Stimulated activated CD4-positive, alpha-beta T cell treated with anti-CD3 and anti-CD28 coated beads, Interleukin-12 subunit alpha, Interleukin-12 subunit beta, amount 100 ng/mL, for 48 hours (primary cell): ENCODE results near the gene FBXO2.

ENCODE experiments used
- DNase-seq, 3 donors: peaks; one replicate each; pipeline ENCODE4 v3.0.0-alpha.2; 2020; ENCODE audit warnings: low read depth in 2 of 3, low spot score in 1 of 3

The FBXO2 gene, protein sequence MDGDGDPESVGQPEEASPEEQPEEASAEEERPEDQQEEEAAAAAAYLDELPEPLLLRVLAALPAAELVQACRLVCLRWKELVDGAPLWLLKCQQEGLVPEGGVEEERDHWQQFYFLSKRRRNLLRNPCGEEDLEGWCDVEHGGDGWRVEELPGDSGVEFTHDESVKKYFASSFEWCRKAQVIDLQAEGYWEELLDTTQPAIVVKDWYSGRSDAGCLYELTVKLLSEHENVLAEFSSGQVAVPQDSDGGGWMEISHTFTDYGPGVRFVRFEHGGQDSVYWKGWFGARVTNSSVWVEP

DNA sequence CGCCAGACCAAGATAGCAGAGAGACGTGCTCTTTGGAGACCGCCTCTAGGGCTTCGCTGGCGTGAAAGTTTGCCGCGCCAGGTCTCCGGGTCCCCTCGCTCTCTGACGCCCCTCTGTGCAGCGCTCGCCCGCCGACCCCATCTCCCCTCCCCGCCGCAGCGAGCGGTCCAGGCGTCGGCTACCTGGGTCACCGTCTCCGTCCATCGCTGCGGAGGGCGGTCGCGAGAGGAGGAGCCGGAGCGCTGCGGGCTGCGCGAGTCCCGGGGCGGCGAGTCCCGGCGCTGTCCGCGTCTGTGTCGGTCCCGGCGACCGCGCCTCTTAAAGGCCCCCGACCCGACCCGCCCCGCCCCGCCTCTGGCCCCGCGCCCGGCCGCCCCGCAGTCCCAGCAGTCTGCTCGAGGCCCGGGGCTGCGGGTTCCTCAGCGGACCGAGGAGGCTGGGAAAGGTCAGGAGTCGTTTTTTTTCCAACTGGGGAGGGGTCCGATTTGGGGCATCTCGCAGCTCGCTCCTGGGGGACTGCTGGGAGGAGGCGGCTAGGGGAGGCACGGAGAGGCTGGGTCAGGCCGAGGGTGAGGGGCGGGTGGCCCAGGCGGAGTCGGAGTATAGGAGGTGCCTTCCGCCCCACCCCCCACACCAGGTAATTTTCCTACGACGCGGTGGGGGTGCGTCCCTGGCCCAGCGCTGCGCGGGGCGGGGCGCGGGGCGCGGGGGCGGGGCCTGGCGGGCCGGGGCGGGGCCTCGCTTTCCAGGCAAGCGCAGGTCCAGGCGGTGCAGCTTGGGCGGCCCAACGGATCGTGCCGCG is at the start of gene FBXO2, which contains the start of gene FBXO44:
Gene FBXO2 (minus strand): TSS at position 293 of the 802 bp plus-strand sequence. CDS start 89 bp downstream, at position 204.
Gene FBXO44 (plus strand): TSS at position 741 of the 802 bp plus-strand sequence. CDS start 959 bp downstream, outside the sequence.
- peak; percentile 14 to 54 (median 44) for DNase-seq

DNA sequence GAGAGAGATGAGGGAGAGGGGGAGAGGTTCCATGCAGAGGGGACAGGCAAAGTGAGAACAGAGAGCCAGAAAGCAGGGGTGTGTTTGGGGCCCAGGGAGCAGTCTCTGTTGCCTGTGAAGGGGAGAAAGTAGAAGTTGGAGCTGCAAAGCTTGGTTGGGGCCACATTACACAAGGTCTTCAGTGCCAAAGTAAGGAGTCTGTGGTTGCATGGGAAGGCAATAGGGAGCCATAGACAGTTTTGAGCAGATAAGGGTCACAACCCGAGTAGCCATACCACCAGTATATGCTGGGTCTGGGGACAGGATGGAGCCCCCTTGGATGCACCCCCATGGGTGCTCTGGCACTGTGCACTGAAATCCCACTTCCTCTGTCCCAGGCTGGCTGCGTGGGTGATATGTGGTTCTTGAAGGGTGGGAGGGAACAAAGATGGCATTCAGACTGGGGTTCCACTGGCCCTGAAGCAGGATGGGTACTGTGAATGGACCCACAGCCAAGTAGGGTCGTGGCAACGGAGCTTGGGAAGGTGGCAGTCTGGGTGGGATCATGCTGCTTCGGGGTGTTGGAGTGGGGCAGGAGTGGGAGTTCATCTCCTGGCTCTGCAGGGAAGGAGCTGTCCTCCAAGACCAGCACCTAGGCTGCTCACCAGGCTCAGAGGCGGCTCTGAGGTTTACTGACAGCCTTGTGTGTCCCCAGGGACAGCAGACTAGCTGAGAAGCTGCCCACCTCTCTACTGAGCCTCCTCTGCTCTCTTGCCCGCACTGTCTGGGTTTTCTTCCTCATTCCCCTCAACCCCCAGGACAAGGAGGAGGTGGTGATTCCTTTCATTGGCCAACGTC is 49.3 kb upstream of the FBXO2 start:
- DNase-seq, result no peak

DNA sequence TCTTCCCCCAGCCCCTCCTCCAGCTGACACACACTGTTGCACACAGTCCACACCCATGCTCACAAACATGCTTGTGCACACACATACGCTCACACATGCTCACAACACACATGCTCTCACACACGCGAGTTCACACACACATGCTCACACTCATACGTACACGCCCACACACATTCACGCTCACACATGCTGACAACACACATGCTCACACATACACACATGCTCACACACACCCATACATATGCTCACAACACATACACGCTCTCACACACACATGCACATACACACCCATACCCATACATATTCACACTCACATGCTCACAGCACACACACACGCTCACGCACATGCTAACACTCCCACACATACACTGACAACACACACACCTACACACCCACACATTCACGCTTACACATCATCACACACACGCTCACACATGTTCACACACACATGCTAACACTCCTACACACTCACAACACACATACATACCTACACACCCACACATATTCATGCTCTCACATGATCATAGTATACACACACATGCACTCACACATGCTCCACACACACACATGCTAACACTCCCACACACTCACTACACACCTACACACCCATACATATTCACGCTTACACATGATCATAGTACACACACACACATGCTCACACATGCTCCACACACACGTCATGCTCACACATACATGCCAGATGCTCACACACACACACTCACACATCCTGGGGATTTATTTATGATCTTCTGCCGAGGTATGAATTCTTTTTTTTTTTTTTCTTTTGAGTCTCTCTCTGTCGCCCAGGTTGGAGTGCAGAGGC is 48.0 kb upstream of the FBXO2 start:
- DNase-seq, result no peak

DNA sequence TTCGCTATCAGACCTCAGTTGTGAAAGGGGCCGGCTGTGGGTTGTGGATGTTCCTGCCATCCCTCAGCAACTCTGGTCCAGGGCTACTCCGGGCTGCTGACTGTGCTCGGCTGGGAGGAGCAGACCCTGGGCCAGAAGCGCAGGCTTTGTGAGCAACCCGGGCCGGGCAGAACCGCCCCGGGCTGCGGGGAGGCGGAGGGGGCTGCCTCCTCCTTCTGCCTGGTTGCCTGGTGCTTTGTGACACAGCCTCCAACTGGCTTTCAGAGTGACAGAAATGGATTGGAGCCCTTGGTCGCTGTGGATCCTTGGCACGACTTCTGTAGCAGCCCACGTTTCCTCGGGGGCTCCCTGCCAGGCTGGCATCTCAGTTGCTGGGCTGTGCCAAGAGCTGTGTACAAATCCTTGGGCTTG is 47.3 kb upstream of the FBXO2 start:
- no peak for DNase-seq

DNA sequence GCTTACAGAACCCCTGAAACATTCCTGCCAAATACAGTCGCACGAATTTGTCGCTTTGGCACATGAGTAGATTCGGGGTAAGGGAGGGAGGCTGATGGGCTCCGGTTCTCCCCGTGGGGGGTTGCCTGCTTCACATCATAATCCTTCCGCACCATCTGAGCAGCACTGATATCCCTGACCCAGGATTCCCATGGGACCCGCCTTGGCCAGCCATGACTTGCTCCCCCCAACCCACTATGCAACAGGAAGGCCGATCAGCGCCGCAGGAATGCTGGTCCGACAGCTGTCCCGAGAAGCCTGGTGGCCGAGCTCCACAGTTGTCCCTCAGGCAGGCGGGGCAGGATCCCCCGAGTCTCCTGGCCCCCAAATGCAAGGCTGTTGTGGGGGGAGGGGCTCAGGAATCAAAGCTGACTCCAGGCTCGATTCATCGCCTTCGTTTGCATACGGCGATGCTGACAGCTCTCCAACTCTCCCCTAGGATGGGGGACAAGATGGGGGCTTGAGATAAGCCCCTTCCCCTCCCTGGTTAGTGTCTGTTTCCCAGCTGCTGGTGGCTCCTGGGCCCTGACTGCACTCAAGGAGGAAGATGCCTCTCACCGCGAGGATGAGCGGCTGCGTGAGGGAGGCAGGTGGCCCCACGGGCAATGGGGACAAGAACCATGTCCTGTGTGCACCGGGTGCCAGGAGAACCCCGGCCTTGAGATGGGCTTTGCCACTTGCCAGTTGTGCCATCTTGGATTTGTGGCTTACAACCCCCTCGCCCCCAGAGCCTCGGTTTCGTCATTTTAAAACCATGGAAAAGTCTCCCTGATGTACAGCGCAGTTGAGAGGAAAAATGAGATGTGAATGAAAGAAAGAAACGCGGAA is 46.6 kb upstream of the FBXO2 start:
- no peak for DNase-seq

DNA sequence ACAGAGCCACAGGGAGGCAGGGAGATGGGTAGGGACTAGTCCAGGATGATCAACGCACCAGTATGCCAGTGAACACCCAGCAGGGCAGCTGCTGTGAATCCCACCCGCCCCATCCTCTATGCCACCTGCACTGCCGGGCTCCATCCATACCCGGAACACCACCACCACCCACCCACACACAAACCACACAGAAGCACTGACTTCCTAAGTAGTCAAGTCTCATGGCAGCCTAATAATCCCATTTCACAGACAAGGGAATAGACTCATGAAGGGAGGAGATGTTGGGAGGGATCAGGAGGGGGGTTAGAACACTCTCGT is 43.6 kb upstream of the FBXO2 start:
- DNase-seq, result no peak

DNA sequence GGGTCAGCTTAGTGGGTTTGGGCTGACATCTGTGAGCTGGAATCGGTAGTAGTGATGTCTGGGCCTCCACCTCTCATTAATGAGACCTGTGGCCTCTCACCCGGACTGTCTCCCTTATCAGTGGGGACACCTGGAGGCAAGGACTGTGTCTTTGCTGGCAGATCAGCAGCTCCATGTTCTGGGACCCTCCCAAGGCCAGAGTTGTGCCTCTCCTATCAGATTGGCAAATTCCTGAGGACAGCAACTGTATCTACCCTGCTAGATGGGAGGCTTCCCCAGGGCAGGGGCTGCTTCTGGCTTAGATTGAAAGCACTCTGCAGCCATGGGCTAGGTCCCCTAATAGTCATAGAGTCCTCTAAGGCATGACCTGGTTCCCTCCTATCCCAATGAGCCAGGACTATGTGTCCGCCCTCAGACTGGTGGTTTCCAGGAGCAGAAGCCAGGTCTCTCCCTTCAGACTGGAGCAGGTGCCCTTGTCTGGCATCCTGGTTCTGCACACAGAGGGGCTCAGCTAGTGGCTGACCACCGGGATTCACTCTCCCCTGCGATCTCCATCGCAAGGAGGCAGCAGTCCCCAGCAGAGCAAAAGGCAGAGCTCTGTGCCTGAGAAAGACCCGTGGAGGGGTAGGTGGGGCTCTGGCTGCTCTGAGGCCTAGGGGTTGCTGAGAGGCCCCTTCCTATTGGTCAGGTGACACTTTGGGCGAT is 43.1 kb upstream of the FBXO2 start:
- DNase-seq, result no peak

DNA sequence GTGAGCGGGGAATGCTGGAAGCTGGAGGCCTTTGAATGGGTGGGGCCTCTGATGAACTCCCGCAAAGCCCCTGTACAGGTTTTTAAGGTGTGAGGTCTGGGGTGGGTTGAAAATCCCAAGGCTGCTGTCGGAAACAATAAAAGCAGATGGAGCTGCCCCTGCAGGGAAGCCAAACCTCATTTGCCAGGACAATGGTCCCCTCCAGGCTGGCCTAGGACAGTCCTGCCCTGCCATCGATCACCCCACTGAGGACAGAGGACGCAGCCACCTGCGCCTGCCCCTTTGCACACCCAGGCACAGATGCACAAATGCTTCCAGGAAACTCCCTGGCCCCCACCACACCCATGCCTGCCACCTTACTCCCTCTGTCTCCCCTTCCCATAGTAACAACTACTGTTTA is 41.6 kb upstream of the FBXO2 start:
- DNase-seq, result no peak

DNA sequence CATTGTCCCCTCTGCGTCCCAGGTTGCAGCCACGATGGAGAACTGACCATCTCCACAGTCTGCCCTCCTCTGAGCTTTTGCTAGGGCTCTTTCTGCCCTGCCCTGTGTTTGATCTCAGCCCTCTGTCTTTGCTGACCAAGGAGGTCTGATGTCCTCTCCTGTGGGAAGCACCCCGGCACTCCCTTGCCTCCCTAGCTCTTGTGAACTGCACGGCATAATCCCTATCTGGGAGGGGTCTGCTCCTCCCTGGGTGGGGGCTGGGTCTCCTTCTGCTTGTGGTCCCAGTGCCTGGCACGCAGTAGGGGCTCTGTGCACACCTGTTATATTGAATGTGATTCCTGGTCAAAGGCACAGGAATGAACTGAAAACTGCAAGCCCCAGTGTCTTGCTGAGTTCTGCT is 39.7 kb upstream of the FBXO2 start:
- DNase-seq, result no peak

DNA sequence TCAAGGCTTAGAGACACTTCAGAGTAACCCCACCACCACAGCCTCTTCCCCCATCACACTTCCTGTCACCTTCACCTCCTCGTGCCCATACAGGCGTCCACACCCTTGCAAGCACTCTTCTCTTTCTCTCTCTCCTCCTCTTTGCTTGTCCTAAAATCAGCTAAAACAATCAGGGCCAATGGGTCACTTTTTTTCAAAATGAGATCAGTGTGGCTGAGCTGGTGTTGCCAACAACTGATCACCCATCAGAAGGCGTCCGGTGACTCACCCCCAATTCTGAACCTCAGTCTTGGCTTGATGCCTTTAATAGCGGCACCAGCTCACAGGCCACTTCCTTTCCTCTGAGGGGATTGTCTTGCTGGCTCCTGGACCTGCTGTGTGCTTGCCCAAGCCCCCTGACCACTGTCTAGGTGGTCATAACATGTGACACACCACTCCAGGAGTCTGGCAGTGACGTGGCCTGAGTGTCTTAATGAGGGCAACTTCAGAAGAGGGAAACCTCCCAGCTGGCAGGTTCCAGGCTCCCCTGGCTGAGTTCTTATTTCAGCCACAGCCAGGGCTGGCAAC is 38.9 kb upstream of the FBXO2 start:
- peak in 2 of 3 donors; percentile 12 to 19 for DNase-seq

DNA sequence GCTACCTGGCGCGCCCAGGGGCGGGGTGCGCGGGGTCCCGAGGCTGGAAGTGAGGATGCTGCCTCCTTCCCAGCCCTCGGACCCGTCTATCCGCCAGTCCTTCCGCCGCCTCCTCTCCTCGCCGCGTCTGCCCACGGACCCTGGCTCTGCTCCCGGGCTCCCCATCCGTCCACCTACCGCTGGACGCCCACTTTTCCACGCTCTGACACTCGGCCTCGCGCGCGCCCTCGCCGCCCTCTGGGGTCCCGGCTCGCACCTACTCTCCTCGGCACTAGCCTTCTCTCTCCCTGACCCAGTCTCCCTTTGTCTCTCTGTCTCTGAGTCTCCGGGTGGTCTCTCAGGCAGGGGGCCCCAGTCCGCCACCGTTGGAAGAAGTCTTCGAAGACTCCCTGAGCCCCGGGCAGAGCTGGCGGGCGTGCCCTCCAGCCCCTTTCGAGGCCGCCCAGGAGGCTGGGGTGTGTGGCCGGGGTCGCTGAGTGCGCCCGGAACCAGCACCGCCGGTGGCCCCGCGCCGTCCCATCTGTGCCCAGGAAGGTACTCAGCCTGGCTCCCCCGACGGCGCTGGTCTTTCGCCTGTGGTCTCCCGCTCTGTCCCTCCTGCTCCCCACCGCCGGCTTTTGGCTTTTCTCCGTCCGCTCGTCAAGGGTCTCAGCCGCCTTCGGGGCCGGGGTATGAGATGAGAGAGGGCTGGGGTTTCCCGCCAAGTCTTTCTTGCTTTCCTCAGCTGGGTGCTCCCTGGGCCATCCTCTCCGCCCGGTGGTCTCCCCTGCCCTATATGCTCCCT is 37.9 kb upstream of the FBXO2 start:
- no peak for DNase-seq

DNA sequence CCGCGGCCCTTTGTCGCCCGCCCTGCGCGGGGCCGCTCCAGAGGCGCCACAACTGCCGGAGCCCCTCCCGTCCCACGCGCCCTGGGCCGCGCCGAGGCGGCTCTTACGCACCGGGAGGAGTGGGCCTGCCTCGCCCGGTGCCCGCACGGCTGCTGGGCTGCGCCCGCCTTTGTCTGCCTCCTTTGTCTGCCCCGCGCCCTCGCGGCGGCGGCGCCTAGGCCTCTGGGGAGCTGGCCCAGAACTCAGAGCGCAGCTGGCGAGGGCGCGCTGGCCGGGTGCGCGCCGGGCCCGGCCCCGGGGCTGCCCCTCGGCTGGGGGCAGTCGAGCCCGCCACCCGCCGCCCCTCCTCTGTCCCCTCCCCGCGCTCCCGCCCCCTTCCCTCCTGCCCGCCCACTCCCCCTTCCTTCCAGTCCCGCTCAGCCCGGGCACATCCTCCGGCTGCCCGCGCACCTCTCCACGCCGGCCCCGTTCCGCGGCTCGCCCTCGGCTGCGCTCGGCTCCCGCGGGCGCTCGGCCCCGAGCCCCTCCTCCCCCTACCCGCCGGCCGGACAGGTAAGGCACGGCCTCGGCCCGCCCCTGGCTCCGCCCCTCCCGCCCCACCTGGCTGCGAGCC is 37.2 kb upstream of the FBXO2 start, which contains the start of gene DRAXIN:
Gene DRAXIN (plus strand): TSS at position 409 of the 613 bp plus-strand sequence. CDS start 14,549 bp downstream, outside the sequence.
- no peak for DNase-seq

DNA sequence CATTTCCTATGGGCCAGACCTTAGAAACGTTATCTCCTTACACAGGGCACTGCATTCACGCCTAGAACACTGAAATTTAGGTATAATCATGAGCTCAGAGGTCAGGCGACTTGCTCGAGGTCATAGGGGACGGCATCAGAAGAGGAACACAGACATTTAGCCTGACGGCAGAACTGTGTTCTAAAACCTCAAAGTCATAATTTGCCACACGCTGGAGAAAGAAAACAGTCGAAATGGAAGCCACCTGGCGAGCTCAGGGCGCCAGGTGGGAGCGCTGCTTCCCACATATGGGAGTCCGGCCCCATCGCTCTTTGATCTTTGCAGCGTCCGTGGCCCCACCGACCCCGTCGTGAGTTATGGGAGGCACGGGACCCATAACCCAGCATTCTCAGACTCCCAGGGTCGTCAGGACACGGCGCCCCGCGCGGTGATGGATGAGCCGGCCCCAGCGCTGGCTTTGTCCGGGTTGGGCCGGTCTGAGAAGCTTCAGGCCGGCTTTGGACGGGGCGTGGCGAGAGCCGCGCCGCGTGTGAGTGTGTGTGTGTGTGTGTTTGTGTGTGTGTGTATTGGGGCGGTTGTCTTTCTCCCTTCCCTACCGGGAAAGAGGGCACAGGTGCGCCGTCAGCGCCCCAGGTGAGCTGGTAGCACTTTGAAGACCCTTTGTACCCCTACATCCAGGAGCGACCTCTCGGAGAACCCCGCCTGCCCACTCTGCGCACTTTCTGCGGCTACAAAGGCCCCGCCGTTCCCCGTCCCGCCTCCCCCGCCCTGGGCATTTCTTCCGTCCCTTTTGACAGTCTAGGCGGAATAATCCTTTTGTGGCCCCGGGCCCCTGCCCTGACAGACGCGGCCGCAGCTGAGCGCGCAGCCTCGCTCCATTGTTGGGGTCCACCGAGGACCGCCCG is 36.4 kb upstream of the FBXO2 start:
- no peak for DNase-seq

DNA sequence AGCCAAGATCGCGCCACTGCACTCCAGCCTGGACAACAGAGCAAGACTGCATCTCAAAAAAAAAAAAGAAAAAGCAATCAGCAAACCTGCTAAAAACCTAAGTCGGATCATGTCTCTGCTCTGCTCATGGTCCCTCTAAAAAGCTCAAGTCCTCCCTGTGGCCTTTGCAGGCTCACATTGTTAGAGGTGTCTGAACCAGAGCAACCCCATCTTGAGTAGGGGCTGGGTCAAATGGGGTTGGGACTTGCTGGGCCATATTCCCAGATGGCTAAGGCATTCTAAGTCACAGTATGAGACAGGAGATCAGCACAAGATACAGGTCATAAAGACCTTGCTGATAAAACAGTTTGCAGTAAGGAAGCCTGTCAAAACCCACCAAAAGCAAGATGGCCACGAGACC is 34.3 kb upstream of the FBXO2 start:
- DNase-seq, result no peak

DNA sequence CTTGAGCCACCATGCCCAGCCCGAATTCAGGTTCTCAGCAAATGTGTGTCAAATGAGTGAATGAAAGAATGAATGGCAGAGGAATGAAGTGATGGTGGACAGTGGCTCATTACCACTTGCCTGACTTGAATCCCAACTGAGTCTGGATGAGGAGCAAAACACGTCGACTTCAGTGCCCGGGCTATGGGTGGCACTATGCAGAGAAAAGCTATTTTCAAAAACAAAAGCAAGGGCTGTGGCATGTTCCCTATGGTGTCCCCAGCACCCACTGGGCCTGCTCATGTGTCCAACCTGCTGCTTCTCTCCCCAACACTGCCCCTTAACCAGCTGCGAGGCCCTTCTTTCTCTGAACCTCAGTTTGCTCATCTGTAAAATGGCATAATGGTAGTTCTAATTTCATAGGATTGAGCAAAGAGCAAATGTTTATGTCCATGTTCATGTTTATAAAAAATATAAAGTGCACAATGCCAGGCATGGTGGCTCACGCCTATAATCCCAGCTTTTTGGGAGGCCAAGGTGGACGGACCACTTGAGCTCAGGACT is 31.1 kb upstream of the FBXO2 start:
- no peak for DNase-seq

DNA sequence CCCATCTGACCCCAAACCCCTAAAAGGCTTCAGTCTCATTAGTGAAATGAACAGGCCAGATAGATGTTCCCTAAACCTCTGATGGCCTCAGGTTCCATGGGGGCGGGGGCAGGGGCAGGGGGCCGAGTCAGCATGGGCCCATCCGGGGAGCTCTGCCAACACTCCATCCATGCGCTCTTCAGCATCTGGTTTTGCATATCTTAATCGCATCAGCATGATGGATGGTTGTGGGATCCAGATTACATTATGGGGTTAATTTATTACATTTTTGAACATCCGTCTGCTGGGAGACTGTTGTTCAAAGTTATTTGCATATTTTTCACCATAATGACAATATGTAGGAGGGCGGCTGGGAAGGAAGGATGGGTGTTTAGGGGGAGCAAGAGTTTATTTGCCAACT is 29.8 kb upstream of the FBXO2 start:
- DNase-seq, result no peak
